Naive thymus-derived CD4-positive, alpha-beta T cell (primary cell): ENCODE results near the gene PPP1R36. TPM values are rescaled to one million over a fixed set of nuclear protein-coding genes. Genes with fewer than 3 reads are reported as not detected.
A peak's percentile ranks its signal among the peaks of the same experiment; 100 is the strongest.

Source experiments
- ATAC-seq: fragments of 150-1000 bp; cut with Tn5 transposase; 2 replicates; pipeline ENCODE4 v1.10.0; 2021; ENCODE audit warnings: mild to moderate bottlenecking, moderate library complexity
- CTCF ChIA-PET: fragments of 350-600 bp; sonication (Branson Sonifier 250); formaldehyde crosslinking; loops from one replicate; lab custom pipeline; 2021; ENCODE audit warnings: antibody characterized with exemption; lab: Charles Lee
- POLR2A ChIA-PET: fragments of 350-600 bp; sonication (Branson Sonifier 250); formaldehyde crosslinking; loops from one replicate; lab custom pipeline; 2021; ENCODE audit warnings: antibody characterized with exemption, inconsistent platforms; lab: Charles Lee
- DNase-seq, 9 donors: peaks; one replicate each; pipeline versions ENCODE4 v3.0.0 to v3.0.0-alpha.2; 2020 to 2022; ENCODE audit warnings: mixed read lengths in 1 of 9
- H3K27ac ChIP-seq: one replicate; pipeline ENCODE4 v1.7.0; 2013; ENCODE audit warnings: mild to moderate bottlenecking, low read depth, low read length, moderate library complexity
- H3K27me3 ChIP-seq, 2 donors: one replicate each; pipeline ENCODE4 v1.7.0; 2013; ENCODE audit warnings: low read length in 2 of 2, mild to moderate bottlenecking in 2 of 2, moderate library complexity in 2 of 2; ENCODE audit not compliant: control insufficient read depth in 2 of 2, insufficient read depth in 2 of 2
- H3K36me3 ChIP-seq, 3 experiments: 1 replicate in 2 of 3; 2 replicates in 1 of 3; pipeline ENCODE4 v1.7.0; 2013; ENCODE audit warnings: low read length in 3 of 3, mild to moderate bottlenecking in 3 of 3, moderate library complexity in 1 of 3; ENCODE audit not compliant: insufficient read depth in 3 of 3, control insufficient read depth in 2 of 3
- H3K4me1 ChIP-seq, 2 donors: one replicate each; pipeline ENCODE4 v1.7.0; 2013; ENCODE audit warnings: low read length in 2 of 2, mild to moderate bottlenecking in 2 of 2, moderate library complexity in 1 of 2; ENCODE audit not compliant: control insufficient read depth in 2 of 2, insufficient read depth in 2 of 2
- H3K4me3 ChIP-seq: 2 replicates; pipeline ENCODE4 v1.7.0; 2013; ENCODE audit warnings: mild to moderate bottlenecking, low read length
- H3K9me3 ChIP-seq, 3 experiments: 1 replicate in 2 of 3; 2 replicates in 1 of 3; pipeline ENCODE4 v1.7.0; 2013; ENCODE audit warnings: low read length in 3 of 3; ENCODE audit not compliant: control insufficient read depth in 2 of 3
- H3K27ac Mint-ChIP-seq, 9 donors: one replicate each; pipeline ENCODE4 v1.8.0; 2020 to 2022; ENCODE audit warnings: mixed read lengths in 9 of 9, mild to moderate bottlenecking in 8 of 9, moderate library complexity in 5 of 9, inconsistent platforms in 2 of 9
- H3K27me3 Mint-ChIP-seq, 5 donors: one replicate each; pipeline ENCODE4 v1.8.0; 2021 to 2022; ENCODE audit warnings: mixed read lengths in 5 of 5, mild to moderate bottlenecking in 1 of 5
- H3K36me3 Mint-ChIP-seq, 5 donors: one replicate each; pipeline ENCODE4 v1.8.0; 2020 to 2022; ENCODE audit warnings: mixed read lengths in 5 of 5, mild to moderate bottlenecking in 3 of 5, inconsistent platforms in 1 of 5
- H3K4me1 Mint-ChIP-seq, 7 donors: one replicate each; pipeline ENCODE4 v1.8.0; 2020 to 2022; ENCODE audit warnings: mixed read lengths in 7 of 7, mild to moderate bottlenecking in 3 of 7, inconsistent platforms in 1 of 7
- H3K4me3 Mint-ChIP-seq, 10 donors: one replicate each; pipeline ENCODE4 v1.8.0; 2020 to 2022; ENCODE audit warnings: mild to moderate bottlenecking in 10 of 10, mixed read lengths in 10 of 10, moderate library complexity in 6 of 10, inconsistent platforms in 2 of 10
- H3K9me3 Mint-ChIP-seq, 11 donors: one replicate each; pipeline ENCODE4 v1.8.0; 2020 to 2022; ENCODE audit warnings: mixed read lengths in 11 of 11, mild to moderate bottlenecking in 4 of 11, inconsistent platforms in 1 of 11, moderate library complexity in 1 of 11
- intact Hi-C, 2 donors: fragments of 100-400 bp; cut with micrococcal nuclease; formaldehyde crosslinking; loops; one replicate each; pipeline ENCODE4 v1.15.1; 2023
- polyA plus RNA-seq, 2 donors: library from polyadenylated mRNA; unstranded; fragments of 300-500 nt; fragmentation: Illumina TruSeq; gene quantifications; one replicate each; pipeline ENCODE4 v1.2.3, GENCODE V29; 2021
- total RNA-seq, 6 experiments: library from RNA in 5 of 6; stranded (reverse) in 5 of 6; gene quantifications; 1 replicate in 5 of 6; 2 replicates in 1 of 6; pipeline ENCODE4 v1.2.3 and lab custom pipeline; 2021 to 2026

Gene PPP1R36
- total and polyA plus RNA-seq, 7 experiments from 2014 or later, result 0.30 to 0.31 TPM; not detected in 5

DNA sequence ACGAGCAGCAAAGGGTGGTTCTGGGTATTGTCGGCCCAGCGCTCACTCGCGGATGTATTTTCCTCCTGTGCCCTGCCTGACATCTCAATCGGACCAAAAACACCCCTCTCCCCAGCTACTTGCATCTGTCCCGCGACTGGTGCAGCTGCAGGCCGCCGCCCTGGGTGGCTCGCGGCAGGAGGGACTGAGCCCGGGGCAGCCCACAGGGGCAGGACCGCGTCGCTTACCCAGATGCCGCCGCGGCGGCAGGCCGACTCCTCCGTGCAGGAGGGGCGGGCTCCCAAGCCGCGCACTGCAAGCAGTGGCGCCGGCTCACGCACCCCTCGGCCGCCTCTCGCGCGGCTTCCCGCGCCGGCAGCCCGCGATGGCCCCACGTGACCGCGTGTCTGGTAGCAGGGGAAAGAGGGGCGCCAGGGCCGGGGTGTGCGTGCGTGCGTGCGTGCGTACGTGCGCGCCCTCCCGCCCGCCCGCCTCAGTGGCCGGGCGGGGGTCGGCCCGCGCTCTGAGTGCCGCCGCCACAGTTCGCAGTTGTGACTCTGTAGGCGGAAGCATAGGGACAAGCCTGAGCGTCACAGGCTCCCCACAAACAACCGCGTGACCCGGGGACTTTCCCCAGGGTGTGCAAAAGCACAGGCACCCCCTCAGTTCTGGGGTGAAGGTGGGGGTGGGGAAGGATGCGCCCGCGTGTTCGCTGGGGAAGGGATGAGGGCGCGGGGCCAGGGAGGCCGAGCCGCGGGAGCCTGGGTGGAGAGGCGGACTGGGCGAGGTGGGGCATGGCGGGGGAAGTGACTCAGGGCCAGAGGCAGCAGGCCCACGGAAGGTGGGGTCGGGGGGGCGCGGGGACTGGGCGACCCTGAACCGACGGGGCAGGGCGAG is 46.1 kb upstream of the PPP1R36 start, which contains the start of gene ZBTB25:
TSS of gene ZBTB25 (minus strand) at position 405 of the 876 bp plus-strand sequence. CDS start 13,305 bp downstream, outside the sequence.
- peaks cover 43 to 70% (median 55%) of the 10 kb centered on the region in 7 donors for H3K4me1 Mint-ChIP-seq

GRCh38 chr14:64504310-64504896 is 45.4 kb upstream of the PPP1R36 start, which contains the start of gene ZBTB1:
Gene ZBTB1 (plus strand): TSS chr14:64504770. CDS start chr14:64521505, 16,735 bp downstream.
- Histone ChIP-seq H3K4me3 (peak within 1 kb of the TSS; percentile 88), H3K27ac (peak within 1 kb of the TSS; percentile 99), H3K9me3 (no peaks in the 10 kb centered on the region), H3K27me3 (no peaks in the 10 kb centered on the region), H3K36me3 (peaks cover 0 to 8% (median 0%) of the 10 kb centered on the region in 3 experiments), H3K4me1 (peaks cover 39 to 57% of the 10 kb centered on the region in 2 donors)
- Mint-ChIP-seq H3K4me3 (peak within 1 kb of the TSS; percentile 88 to 100 (median 96)), H3K36me3 (peaks cover 0 to 42% (median 0%) of the 10 kb centered on the region in 5 donors), H3K9me3 (peaks cover 0 to 6% (median 0%) of the 10 kb centered on the region in 11 donors), H3K4me1 (peaks cover 46 to 70% (median 60%) of the 10 kb centered on the region in 7 donors), H3K27me3 (peaks cover 0 to 3% (median 0%) of the 10 kb centered on the region in 5 donors), H3K27ac (peak within 1 kb of the TSS; percentile 96 to 100 (median 100))
- DNase-seq (peak; percentile 75 to 90 (median 85)), ATAC-seq (peak; percentile 54)
- intact Hi-C loops, result loop anchor here (1.0 to 5.0 kb wide), 6 partner anchors 37 to 1342 kb away; partner anchors contain the start of genes AKAP5 (in 1 of the 2), CHURC1 (in 1 of the 2), FNTB (in 1 of the 2) and SGPP1 (in 1 of the 2)
- ChIA-PET POLR2A (interaction anchor here (0.8 to 6.5 kb wide), 17 partner anchors 9 to 961 kb away, joined by 3 to 157 read pairs (median 6); partner anchors contain the start of genes AKAP5, HSPA2, MTHFD1 and PPP2R5E), CTCF (interaction anchor here (0.6 to 1.4 kb wide), 2 partner anchors 75 to 870 kb away, joined by 3 read pairs; no protein-coding TSS in a partner anchor)

More for the DNA sequence above, 46.1 kb upstream of the PPP1R36 start, which contains the start of gene ZBTB25:
- ChIA-PET POLR2A (interaction anchor here (0.6 to 6.5 kb wide), 24 partner anchors 8 to 960 kb away, joined by 3 to 157 read pairs (median 6); partner anchors contain the start of genes AKAP5, HSPA2, MTHFD1 and PPP2R5E), CTCF (interaction anchor here (1.0 to 2.8 kb wide), 3 partner anchors 20 to 159 kb away, joined by 3 to 12 read pairs (median 3); no protein-coding TSS in a partner anchor)
- Histone ChIP-seq H3K9me3 (no peaks in the 10 kb centered on the region), H3K4me1 (peaks cover 40 to 49% of the 10 kb centered on the region in 2 donors), H3K27me3 (no peaks in the 10 kb centered on the region), H3K27ac (peak within 1 kb of the TSS; percentile 99), H3K4me3 (peak within 1 kb of the TSS; percentile 88), H3K36me3 (peaks cover 0 to 8% (median 0%) of the 10 kb centered on the region in 3 experiments)
- ATAC-seq (peak; percentile 81), DNase-seq (peak; percentile 88 to 100 (median 98))
- Mint-ChIP-seq H3K36me3 (peaks cover 0 to 39% (median 0%) of the 10 kb centered on the region in 5 donors), H3K4me3 (peak within 1 kb of the TSS; percentile 88 to 100 (median 98)), H3K27me3 (peaks cover 0 to 3% (median 0%) of the 10 kb centered on the region in 5 donors), H3K9me3 (peaks cover 0 to 6% (median 0%) of the 10 kb centered on the region in 11 donors), H3K27ac (peak within 1 kb of the TSS; percentile 96 to 100 (median 100))
- intact Hi-C loops, result loop anchor here (1.0 to 5.0 kb wide), 15 partner anchors 8 to 1343 kb away; partner anchors contain the start of genes CHURC1 (in 2 of the 2), HSPA2 (in 2 of the 2), MTHFD1 (in 2 of the 2) and AKAP5 (in 1 of the 2)

DNA sequence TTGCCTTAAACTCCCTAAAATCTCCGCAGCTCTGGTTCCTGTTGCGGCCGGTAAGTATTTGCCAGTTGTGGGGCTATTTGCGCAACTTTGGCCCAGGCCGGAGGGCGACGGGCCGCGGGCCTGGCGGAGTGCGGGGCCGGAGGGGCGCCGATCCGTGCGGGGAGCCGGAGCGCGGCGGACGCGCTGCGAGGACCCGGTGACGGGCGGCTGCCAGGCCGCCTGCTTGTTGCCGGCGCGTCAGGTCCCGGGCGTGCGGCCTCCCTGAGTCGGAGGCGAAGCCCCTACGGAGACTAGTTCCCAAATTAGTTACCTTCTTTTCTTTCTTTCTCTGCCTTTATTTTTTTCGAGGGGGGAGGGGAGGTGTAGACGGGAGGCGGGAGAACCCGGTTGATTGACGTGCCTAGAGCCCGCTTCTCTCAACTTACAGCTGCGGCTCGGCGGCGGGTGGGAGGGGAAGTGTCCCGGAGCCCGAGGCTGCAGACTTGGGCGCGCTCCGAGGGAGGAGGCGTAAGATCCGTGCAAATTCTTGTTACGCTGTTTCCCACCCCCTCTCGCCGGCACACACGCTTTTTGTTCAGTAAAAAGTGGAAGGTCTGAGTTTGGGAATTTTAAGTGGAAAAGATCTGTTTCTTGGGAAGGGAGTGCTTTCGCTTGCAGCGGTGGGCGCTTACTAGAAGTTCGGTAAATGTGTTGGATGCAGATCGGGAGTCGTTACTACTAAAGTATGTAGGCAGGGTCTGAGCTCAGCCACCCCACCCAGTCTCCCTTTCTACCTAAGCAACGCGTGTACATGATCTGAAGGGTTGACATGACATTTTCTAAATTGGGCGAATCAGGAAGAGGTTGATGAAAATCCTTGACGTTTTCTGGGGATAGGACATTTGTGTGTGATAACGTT is 44.6 kb upstream of the PPP1R36 start:
- Mint-ChIP-seq H3K27ac (peak overlapping the region; percentile 93 to 100 (median 99)), H3K9me3 (peaks cover 0 to 6% (median 0%) of the 10 kb centered on the region in 11 donors), H3K36me3 (peaks cover 0 to 35% (median 0%) of the 10 kb centered on the region in 5 donors), H3K4me1 (peaks cover 44 to 70% (median 58%) of the 10 kb centered on the region in 7 donors), H3K27me3 (peaks cover 0 to 3% (median 0%) of the 10 kb centered on the region in 5 donors), H3K4me3 (peak overlapping the region; percentile 88 to 100 (median 96))
- peak overlapping the region; percentile 88 for H3K4me3 ChIP-seq
- peaks cover 0 to 8% (median 0%) of the 10 kb centered on the region in 3 experiments for H3K36me3 ChIP-seq
- peak; percentile 36 for ATAC-seq
- POLR2A ChIA-PET, result interaction anchor here (0.6 to 6.5 kb wide), 22 partner anchors 8 to 962 kb away, joined by 3 to 157 read pairs (median 6); partner anchors contain the start of genes AKAP5, HSPA2, MTHFD1 and PPP2R5E
- no peaks in the 10 kb centered on the region for H3K9me3 ChIP-seq
- peaks cover 35 to 52% of the 10 kb centered on the region in 2 donors for H3K4me1 ChIP-seq
- peak overlapping the region; percentile 99 for H3K27ac ChIP-seq
- CTCF ChIA-PET, result interaction anchor here (0.6 to 1.4 kb wide), 3 partner anchors 75 to 871 kb away, joined by 3 read pairs; no protein-coding TSS in a partner anchor
- intact Hi-C loops, result loop anchor here (1.0 to 5.0 kb wide), 8 partner anchors 38 to 1342 kb away; partner anchors contain the start of genes AKAP5 (in 2 of the 2), CHURC1 (in 1 of the 2), FNTB (in 1 of the 2) and SGPP1 (in 1 of the 2)
- DNase-seq, result peak; percentile 57 to 92 (median 88)
- no peaks in the 10 kb centered on the region for H3K27me3 ChIP-seq

DNA sequence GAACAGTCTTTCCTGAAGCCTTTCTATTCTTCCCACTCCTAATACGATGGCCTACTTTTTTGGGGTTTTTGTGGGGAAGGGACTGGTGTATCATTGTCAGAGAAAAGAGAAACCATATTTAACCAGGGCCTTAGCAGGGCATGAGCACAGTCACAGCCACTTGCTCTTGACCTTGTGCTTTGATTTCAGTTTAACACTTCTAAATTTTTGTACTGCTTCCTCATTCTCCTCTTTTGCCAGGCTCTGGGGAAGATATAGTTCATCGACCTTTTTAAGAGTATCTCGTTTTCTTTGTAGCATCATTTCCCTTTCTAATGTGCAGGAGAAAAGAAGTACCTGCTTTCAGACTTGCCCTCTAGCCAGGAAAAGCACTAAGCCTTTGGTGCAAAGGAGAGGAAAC is 43.0 kb upstream of the PPP1R36 start:
- peak overlapping the region; percentile 59 to 100 (median 97) for H3K27ac Mint-ChIP-seq
- ChIA-PET CTCF (interaction anchor here (0.8 kb wide), 1 partner anchor 10 kb away, joined by 4 read pairs; no protein-coding TSS in a partner anchor), POLR2A (interaction anchor here (0.6 to 2.9 kb wide), 4 partner anchors 9 to 43 kb away, joined by 3 to 17 read pairs (median 8); no protein-coding TSS in a partner anchor)
- peaks cover 0 to 3% (median 0%) of the 10 kb centered on the region in 5 donors for H3K27me3 Mint-ChIP-seq
- Histone ChIP-seq H3K9me3 (no peaks in the 10 kb centered on the region), H3K4me1 (peaks cover 38 to 53% of the 10 kb centered on the region in 2 donors), H3K36me3 (peaks cover 0 to 8% (median 0%) of the 10 kb centered on the region in 3 experiments), H3K27ac (peak overlapping the region; percentile 99), H3K4me3 (peak overlapping the region; percentile 88), H3K27me3 (no peaks in the 10 kb centered on the region)
- intact Hi-C loops, result no loop called here
- peaks cover 0 to 6% (median 0%) of the 10 kb centered on the region in 11 donors for H3K9me3 Mint-ChIP-seq
- H3K4me3 Mint-ChIP-seq, result peak overlapping the region; percentile 88 to 100 (median 92)
- DNase-seq (no peak), ATAC-seq (no peak)
- H3K4me1 Mint-ChIP-seq, result peaks cover 60 to 76% (median 66%) of the 10 kb centered on the region in 7 donors
- peaks cover 0 to 35% (median 0%) of the 10 kb centered on the region in 5 donors for H3K36me3 Mint-ChIP-seq
